Stimulated activated CD4-positive, alpha-beta T cell treated with anti-CD3 and anti-CD28 coated beads, Interleukin-1b, Interleukin-23, amount 100 ng/mL, for 4 hours (primary cell): ENCODE data around the gene TMEM270.
"Not testable (repeated sequence)": the region's sequence is repeated elsewhere in the genome, so short reads cannot be mapped to it uniquely, and the experiment has no call there.

Experiments used
- DNase-seq, 2 donors: peaks; one replicate each; pipeline ENCODE4 v3.0.0-alpha.2; 2020; ENCODE audit warnings: low read depth in 2 of 2

TMEM270 gene

DNA sequence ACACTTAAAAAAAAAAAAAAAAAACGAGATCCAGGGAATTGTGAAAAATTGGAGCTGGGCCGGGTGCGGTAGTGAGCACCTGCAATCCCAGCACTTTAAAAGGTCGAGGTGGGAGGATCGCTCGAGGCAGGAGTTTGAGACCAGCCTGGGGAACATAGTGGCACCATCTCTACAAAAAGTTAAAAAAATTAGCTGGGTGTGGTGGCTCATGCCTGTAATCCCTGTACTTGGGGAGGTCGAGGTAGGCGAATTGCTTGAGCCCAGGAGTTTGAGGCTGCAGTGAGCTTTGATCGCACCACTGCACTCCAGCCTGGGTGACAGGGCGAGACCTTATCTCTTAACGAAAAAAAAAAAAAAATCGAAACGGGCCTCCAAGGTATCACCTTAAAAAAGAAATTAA, 28.2 kb upstream of the TMEM270 start:
- no peak for DNase-seq

DNA sequence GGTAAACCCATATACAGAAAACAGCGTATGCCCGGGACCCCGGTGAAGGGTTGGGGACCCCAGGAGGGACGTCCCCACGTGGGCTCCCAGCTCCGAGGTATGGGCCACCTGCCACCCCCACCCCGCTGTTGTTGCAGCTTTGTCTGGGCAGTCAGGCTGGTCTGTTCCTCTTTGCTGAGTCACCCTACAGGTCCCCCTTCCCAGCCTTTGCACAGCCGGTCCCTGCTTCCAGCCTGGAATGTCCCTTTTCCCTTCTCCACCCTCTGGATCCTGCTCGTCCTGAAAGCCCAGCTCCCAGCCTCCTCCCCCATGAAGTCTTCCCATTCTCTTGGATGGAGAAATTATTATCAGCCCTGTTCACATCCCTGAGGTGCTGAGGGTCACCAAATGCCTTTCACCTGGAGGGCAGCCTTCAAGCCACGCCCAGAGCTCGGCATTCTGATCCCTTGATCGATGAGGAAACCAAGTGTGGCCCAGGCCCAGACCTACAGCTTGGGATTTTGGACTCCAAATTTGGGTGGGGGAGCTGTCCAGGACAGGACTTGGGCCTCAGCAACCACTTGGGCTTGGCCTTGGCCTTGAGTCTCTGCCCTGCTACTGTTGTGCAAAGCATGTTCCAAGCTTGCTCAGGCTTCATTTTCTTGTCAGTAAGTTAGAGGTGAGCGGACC, 27.6 kb upstream of the TMEM270 start:
- no peak for DNase-seq

DNA sequence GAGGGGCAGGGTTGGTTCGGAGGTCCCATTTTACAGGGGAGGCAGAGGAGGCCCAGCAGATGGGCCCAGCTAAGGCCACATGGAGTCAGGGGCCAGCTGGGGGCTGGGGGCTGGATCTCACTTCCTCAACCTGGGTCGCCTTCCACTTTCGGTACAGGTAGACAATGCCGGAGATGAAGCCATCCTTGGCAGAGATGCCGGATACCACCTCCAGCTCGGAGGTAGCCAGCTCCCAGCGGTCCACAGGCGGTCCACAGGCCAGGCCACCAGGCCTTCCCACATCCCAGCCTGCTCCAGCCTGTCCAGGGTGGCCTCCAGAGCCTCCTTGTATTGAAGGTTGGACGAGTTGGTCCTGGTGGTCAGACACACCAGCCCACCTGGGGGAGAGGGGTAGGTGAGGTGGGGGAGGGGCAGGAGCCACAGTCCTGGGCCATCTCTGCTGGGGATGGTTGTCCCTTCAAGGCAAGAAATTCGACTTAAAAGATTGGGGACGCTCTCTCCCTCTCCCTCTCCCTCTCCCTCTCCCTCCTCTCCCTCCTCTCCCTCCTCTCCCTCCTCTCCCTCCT, 26.2 kb upstream of the TMEM270 start:
- DNase-seq = no peak

DNA sequence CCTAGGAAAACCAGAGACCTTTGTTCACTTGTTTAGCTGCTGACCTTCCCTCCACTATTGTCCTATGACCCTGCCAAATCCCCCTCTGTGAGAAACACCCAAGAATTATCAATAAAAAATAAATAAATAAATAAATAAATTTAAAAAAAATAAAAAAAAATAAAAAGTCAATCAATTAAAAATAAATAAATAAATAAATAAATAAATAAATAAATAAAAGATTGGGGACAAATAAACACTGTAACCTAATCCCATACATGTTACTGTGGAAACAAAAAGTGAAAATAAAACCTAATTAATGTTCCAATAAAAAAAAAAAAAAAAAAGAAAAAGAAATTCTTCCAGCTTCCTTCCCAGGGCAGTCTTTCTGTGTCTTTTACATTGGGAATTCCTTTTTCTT, 23.8 kb upstream of the TMEM270 start:
- DNase-seq = not testable (repeated sequence)

DNA sequence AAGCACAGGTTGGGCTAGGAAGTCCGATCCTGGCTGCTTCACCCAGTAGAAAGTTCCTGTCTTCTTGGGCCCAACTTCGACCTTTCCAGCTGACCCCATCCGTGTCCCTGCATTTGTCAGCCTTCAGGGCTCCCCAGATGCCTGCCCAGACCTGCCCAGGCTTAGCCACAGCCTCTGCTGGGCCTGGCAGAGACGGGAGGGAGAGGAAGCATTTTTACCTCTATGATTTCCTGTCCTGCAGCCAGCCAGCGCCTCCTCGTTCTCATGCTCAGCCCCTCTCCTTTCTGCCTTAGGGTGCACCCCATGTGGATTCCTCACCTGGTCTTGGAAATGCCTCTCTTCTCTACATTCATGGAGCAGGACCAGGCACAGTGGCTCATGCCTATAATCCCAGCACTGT, 22.3 kb upstream of the TMEM270 start:
- DNase-seq = no peak

DNA sequence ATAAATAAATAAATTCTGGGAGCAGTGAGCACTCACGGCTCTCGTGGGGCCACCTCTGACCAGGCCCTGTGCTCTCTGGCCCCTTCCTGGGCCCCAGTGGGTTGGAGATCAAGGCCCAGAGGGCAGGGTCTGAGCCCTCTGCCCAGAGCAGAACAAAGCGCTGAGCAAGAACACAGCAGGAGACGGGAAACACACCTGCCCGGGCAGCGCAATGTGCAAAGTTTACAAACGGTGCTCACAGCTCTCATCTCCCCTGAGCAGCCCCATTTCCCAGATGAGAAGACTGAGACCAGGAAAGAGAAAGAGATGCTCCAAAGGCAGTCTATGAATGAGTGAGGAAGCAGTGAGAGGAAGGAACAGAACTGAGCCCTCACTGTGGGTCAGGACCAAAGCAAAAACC, 21.7 kb upstream of the TMEM270 start:
- no peak for DNase-seq

DNA sequence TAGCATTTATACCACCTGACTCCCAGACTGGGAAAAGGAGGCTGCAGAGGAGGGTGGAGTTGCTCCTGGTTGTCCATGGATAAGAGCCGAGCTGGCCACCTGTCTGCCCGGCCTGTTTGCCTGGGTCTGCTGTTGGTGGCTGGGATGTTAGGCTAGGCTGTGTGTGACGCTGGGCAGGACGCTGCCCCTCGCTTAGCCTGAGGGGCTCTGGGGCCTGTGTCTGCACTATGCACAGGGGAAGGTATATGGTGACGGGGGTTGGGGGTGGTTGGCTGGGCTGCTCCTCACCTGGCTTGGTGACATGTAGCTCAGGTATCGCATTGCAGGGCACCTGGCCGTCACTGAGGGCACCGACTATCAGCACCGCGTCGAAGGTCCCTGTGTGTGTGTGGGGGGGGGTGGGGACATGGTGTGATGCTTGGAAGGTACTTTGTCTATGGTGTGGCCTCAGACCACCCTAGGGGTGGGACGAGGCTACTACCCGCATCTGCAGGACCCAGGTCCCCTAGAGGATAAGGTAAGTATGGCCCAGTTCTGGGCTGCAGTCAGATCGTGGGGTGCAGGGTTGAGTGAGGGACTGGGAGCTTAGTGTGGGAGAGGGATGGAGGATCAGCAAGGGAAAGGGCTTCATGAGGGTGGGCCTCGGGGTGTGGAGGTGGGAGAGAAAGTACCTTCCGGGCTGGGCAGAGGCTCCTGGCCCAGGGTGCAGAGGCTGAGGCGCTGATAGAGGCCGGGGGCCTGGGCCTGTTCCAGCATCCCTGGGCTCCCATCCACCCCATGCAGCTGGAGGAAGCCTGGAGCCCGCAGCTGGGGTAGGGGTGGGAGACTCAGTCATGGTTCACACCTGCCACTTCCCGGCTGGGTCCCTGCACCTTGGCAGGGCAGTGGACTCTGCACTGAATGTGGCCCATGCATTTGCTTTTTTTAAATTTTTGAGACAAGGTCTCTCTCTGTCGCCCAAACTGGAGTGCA, 20.9 kb upstream of the TMEM270 start:
- no peak for DNase-seq

DNA sequence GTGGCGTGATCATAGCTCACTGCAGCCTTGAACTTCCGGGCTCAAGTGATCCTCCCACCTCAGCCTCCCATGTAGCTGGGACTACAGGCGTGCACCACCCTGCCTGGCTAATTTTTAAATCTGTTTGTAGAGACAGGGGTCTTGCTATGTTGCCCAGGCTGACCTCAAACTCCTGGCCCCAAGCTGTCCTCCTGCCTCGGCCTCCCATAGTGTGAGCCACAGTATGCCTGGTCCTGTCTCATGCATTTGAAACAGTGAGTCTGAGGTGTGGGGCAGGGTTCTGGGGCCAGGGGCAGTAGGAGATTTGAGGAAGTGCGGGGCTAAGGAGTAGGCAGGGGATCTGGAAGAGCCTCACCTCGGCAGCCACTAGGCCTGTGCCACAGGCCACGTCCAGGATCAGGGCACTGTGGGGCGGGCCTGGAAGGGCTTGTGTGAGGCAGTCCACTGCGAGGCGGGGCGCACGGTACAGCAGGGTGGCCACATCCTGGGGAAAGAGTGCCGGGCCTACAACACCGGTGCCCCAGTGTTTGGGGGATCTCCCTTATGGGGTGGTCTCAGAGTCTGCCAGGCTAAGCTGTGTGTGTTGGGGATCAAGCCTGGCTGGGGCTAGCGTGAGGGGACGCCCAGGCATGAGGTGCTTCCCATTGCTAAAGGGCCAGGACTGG, 20.1 kb upstream of the TMEM270 start:
- DNase-seq = no peak

DNA sequence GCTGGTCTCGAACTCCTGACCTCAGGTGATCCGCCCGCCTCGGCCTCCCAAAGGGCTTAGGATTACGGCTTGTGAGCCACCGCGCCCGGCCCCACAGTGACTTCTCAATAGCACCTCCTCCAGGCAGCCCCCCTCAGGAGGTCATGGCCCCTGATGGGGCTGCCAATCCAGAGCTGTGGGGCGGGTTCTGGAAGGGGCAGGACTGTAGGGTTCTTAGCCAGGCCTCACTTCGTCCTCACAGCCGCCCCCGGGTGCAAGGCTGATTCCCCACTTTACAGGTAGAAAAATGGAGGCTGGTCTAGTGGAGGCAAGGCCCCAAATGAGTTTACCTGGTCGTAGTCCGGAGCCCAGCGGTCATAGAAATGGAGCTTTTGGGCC, 19.3 kb upstream of the TMEM270 start:
- no peak for DNase-seq

DNA sequence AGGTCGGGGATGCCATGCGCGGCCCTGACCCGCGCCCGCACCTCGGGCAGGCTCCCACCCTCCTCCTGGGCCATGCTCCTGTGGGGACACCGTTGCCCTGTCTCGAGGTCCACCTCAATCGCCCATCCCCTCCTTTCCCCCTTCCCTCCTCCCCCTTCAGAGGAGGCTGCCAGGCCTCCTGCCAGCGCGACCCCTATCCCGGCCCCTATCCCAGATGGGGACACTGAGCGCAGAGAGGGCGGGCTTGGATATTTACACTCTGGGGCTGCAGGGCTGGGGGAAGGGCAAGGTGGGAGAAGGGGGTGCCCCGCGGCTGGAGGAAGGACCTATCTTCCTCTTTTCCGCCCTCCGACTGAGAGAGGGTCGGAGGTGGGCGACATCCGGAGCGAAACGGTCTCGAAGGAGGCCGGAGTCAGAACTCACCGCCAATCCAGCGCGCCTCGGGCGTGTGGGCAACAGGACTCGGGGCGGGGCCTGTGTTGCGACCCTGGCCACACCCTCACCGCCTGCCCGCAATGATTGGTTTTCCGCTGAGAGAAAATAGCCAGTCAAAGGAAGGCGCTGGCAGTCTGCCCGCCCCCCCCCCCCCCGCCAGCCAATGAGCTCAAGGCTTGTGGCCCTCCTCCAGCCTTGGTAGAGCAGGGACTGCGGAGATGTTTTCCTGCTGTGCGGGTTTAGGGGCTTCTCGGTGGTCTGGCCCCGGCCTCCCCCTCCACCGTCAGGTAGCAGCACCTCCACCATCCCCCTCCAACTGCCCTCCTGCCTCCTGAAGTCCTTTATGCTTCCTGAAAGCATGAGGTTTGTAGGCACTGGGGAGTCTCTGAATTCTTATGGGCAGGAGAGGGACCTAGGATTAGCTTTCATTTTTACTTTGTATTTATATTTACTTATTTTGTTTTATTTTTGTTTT, 18.6 kb upstream of the TMEM270 start, which contains the start of gene METTL27:
Gene METTL27 (minus strand): TSS at position 450 of the 910 bp plus-strand sequence. CDS start 376 bp downstream, at position 74.
- DNase-seq = peak; percentile 82 to 84

DNA sequence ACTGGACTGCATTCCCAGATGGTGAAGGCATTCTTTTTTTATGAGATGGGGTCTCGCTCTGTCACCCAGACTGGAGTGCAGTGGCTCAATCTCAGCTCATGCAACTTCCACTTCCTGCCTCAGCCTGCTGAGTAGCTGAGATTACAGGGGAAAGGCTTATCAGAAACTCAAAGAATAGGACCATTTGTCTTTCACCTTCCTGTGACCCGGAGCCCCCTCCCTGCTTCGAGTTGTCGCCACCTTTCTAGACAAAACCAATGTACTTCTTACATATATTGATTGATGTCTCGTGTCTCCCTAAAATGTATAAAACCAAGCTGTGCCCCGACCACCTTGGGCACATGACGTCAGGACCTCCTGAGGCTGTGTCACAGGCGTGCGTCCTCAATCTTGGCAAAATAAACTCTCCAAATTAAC, 16.8 kb upstream of the TMEM270 start:
- no peak for DNase-seq

DNA sequence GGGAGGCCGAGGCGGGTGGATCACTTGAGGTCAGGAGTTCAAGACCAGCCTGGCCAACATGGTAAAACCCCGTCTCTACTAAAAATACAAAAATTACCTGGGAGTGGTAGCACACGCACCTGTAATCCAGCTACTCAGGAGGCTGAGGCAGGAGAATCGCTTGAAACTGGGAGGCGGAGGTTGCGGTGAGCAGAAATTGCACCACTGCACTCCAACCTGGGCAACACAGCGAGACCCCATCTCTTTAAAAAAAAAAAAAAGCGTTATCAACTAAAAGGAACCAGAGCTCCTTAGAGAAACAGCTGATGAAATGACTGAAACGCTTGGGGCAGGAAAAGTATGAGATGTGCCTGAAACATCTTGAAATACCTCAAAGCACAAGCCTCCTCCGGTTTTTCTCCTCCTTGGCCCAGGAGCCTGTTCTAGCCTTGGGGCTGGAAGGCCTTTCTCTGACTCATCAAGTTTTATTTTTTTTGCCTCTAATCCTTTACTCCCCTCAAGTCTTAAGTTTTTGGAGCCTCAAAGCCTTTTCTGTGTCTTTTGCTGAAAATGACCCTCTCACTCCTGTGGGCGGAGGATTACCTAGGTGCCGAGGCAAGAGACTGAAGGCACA, 16.0 kb upstream of the TMEM270 start:
- DNase-seq = no peak

DNA sequence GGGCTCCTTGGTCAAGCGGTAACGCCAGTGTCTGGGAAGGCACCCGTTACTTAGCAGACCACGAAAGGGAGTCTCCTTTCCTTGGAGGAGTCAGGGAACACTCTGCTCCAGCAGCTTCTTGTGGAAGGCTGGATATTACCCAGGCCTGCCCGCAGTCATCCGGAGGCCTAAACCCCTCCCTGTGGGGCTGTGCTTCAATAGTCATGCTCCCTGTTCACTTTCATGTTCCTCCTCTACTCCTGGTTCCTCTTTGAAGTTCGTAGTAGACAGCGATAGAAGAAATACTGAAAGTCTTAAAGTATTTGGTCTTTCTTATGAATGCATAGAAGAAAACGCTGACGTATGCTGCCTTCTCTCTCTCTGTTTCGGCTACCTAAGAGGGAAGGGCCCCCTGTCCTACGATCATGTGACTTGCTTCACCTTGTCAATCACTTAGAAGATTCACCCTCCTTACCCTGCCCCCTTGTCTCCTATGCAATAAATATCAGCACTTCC, 15.2 kb upstream of the TMEM270 start:
- not testable (repeated sequence) for DNase-seq

DNA sequence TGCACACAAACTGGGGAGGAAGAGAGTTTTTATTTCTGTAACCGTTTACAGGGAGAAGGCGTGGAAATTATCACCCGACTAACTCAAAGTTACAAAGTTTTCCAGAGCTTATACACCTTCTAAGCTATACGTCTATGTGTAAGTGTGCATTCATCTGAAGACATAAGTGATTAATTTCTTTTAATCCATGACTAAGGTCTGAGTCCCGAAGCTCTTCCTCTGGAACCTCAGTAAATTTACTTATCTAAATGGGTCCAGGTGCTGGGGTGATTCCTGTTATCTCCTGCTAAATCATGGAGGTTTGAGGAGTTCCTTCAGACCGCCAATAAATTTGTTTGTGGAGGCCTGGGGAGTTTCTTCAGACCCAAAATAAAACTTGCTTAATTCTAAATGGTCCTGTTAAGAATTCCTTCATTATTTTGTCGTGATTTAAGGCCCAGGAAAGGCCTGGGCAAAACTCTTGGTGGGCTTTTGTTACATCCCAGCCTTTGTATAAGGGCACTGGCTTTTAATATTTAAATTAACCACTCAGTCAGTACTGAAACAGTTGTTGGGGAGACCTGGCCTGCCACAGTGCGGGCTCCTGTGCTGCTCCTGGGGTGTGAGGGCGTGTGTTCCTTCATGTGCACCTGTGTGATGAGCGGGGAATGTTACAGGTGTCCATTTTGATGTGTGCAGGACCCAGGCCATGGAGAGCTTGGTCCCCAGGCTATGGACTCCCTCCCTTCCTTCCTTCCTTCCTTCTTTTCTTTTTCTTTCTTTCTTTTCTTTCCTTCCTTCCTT, 12.8 kb upstream of the TMEM270 start:
- DNase-seq = no peak

DNA sequence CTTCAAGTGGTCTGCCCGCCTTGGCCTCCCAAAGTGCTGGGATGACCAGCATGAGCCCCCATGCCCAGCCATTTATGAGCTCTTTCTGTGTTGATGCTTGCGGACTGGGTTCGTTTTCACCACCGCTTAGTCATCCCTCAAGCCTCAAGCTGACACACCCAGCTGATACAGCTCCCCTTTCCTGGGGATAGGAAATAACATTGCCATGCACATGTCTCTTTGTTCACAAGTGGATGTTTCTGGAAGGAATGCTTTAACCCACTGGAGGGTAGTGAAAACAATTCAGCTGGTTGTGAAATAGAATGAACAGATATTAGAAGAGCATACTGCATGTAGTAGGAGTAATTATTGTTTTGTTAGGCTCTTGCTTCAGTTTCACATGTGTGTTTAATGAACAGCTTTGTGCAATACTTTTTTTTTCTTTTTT, 10.2 kb upstream of the TMEM270 start:
- DNase-seq = no peak

DNA sequence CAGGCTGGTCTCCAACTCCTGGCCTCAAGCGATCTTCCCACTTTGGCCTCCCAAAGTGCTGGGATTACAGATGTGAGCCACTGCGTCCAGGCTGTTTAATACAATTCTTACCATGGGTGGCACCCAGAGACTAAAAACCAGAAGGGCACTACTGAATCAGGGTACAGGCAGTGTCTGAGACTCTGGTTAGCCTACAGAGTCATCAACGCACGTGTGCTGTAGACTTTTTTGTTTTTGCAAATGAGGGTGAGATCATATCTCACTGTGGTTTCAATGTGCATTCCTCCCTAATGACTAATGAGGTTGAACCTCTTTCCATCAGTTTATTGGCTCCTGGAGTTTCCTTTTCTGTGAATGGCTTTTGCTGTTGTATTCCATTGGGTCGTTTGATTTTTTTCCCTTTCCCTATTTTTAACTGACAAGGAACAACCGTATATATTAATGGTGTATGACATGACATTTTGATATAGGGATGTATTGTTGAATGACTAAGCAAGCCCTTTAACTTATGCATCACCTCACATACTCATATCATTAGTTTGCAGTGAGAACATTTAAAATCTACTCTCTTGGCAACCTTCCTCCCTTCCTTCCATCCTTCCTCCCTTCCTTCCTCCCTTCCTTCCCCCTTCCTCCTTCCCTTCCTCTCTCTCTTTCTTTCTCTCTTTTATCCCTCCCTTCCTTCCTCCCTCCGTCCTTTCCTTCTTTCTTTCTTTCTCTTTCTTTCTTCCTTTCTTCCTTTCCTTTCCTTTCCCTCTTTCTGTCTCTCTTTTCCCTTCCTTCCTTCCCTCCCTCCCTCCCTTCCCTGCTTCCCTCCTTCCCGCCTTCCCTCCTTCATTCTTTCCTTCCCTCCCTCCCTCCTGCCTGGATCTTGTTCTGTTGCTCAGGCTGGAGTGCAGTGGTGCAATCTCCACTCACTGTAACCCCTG, 9.3 kb upstream of the TMEM270 start:
- no peak for DNase-seq

DNA sequence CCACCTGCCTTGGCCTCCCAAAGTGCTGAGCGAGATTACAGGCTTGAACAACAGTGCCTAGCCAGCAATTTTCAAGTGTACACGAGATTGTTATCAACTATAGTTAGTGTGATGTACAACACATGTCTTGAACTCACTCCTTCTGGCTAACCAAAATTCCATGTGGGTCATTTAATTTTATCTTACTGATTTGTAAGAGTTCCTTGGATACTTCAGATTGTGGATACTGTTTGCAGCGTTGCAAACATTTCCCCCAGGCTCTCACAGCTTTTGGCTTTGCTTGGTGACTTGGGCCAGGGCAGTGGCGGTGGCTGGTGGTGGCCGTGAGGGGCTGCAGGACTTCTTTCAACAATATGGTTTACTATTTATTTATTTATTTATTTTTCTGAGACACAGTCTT, 8.5 kb upstream of the TMEM270 start:
- no peak for DNase-seq

DNA sequence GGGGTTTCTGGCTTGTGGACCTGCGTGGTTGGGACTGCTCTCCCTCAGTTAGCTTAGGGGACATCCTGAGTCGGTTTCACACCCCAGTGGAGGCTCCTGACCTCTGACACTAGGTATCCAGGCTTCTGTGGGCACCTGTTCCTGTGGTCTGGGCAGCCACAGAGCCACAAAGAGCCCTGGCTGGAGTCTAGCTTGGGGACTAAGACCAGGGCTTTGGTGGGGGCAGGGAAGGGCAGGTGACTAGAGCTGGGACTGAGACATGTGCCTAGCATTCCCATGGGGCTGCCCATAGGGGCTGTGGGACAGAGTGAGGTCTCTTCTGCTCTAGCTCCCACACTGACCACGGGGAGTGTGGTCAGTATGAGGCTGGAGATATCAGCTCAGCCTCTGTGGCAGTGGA, 4.0 kb upstream of the TMEM270 start:
- DNase-seq = no peak
